Airway epithelial cell (primary cell): ENCODE data around the gene ANKZF1. TPM values are rescaled to one million over a fixed set of nuclear protein-coding genes. Genes with fewer than 3 reads are reported as not detected.

Experiments
- total RNA-seq: library from RNA; depleted of rRNA; stranded (reverse); fragments of >200 nt; gene quantifications from 2 replicates; pipeline ENCODE4 v1.2.3, GENCODE V29; 2015

Gene ANKZF1, protein sequence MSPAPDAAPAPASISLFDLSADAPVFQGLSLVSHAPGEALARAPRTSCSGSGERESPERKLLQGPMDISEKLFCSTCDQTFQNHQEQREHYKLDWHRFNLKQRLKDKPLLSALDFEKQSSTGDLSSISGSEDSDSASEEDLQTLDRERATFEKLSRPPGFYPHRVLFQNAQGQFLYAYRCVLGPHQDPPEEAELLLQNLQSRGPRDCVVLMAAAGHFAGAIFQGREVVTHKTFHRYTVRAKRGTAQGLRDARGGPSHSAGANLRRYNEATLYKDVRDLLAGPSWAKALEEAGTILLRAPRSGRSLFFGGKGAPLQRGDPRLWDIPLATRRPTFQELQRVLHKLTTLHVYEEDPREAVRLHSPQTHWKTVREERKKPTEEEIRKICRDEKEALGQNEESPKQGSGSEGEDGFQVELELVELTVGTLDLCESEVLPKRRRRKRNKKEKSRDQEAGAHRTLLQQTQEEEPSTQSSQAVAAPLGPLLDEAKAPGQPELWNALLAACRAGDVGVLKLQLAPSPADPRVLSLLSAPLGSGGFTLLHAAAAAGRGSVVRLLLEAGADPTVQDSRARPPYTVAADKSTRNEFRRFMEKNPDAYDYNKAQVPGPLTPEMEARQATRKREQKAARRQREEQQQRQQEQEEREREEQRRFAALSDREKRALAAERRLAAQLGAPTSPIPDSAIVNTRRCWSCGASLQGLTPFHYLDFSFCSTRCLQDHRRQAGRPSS
- total RNA-seq, result 22.5 and 24.5 TPM in 2 replicates

DNA sequence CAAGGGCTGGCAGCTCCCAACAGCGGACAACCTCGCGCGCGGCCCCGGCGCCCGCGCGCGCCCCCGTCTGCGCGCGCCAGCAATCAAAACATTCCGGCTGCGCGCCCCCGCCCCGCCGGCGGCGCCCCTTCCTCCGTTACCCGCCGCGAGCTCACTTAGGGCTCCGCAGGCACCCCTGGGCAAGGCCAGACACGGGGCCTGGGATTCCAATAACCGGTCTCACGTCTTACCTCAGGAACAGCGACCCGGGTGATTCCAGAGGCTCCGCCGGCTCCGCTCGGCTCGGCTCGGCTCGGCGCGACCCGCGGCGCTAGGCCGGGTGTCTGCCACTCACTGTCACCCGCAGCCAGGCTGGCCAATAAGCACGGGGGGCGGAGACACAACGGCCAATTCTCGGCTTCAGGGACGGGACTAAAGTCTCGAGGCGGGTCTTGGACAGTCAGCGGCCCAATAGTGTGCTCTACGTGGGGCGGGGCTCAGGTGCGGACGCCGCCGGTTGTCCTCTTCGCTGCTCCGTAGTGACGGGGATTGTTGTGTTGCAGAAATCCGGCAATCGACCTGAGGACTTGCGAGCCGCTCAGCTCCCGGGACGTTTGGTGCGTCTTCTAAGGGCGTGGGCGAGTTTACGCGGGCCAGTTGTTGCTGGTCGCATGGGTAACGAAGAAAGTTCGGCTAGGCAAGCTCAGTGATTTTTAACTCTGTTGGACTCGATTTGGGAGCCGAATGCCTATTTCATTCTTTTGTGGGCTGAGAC is at the start of gene ANKZF1, which contains the start of gene ATG9A:
ANKZF1 (plus strand) TSS at position 502 of the 754 bp plus-strand sequence. CDS start 452 bp downstream, outside the sequence.
ATG9A (minus strand) TSS at position 332 of the 754 bp plus-strand sequence. CDS start 1,612 bp downstream, outside the sequence.

GRCh38 chr2:219206328-219207133 is 23.1 kb upstream of the ANKZF1 start, which contains the start of gene ZFAND2B:
TSS of gene ZFAND2B (plus strand) at chr2:219206782. CDS start at chr2:219206988, 206 bp downstream.

GRCh38 chr2:219218732-219219701 is 10.6 kb upstream of the ANKZF1 start, which contains the start of gene ABCB6:
TSS of gene ABCB6 (minus strand) at chr2:219218958. CDS start at chr2:219218673, 285 bp downstream.

GRCh38 chr2:219245148-219245898 is 15.7 kb downstream of the ANKZF1 start, which contains the start of the genes GLB1L and STK16:
TSS of gene GLB1L (minus strand) at chr2:219245444. CDS start at chr2:219243573, 1,871 bp downstream.
TSS of gene STK16 (plus strand) at chr2:219245479. CDS start at chr2:219246000, 521 bp downstream.

DNA sequence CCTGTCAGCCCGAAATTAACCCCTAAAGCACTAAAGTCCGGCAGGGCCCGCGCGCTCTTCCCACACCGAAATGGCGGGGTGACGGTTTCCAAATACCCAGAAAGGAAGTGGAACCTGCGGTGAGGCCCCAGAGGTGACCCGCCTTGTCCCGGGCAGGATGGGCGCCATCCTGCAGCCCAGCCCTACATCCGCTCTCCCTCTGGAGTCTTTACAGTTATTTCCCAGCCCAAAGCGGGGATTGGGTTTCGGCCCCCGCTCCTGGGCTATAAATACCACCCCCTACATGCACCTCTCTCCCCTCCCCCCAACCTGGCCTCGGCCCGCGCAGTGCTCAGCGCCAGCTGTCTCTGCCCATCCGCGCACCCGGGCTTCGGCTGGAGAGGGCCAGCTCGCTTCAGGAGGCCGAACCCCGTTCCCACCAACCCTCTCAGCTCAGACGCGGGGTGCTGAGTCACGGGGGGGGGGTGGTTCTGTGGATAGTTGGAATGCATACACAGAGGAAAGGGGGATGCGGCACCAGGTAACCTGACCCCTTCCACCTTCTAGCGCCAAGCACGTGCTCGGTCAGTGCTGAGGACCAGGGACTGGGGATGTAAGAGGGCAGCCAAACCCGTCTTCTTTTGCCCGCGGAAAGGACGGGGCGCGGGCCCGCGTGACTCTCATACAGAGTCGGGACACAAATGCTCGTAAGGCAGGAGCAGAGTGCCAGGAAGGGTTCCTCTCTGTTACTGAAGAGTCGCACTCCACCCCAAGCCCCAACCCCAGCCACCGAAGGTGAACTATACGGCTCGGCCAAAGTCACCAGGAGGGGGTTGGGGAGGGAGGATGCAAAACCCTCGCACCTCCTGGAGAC is 23.5 kb downstream of the ANKZF1 start, which contains the start of gene TUBA4B:
TUBA4B (plus strand) TSS at position 344 of the 853 bp plus-strand sequence; CDS start at position 509, 165 bp downstream.

GRCh38 chr2:219253753-219254589 is 24.4 kb downstream of the ANKZF1 start, which contains the start of gene TUBA4A:
TSS of gene TUBA4A (minus strand) at chr2:219253918. CDS start at chr2:219253858, 60 bp downstream.

GRCh38 chr2:219279151-219279915 is 49.7 kb downstream of the ANKZF1 start, which contains the start of gene DNAJB2:
TSS of gene DNAJB2 (plus strand) at chr2:219279366. CDS start at chr2:219279834, 468 bp downstream.

Other genes starting within 250 kb of the ANKZF1 start
- gene FEV, start 244.6 kb upstream of the ANKZF1 start, total RNA-seq, result not detected in 2 replicates
- not detected in 2 replicates for gene CRYBA2, start 236.4 kb upstream of the ANKZF1 start, total RNA-seq
- not detected in 2 replicates for gene CFAP65, start 188.3 kb upstream of the ANKZF1 start, total RNA-seq
- gene IHH, start 168.9 kb upstream of the ANKZF1 start, total RNA-seq, result not detected in 2 replicates
- gene NHEJ1, start 69.0 kb upstream of the ANKZF1 start, total RNA-seq, result 12.4 and 12.6 TPM in 2 replicates
- 0.21 and 0.28 TPM in 2 replicates for gene SLC23A3, start 59.8 kb upstream of the ANKZF1 start, total RNA-seq
- 42.9 and 50.6 TPM in 2 replicates for gene CNPPD1, start 52.9 kb upstream of the ANKZF1 start, total RNA-seq
- gene RETREG2, start 51.5 kb upstream of the ANKZF1 start, total RNA-seq, result 34.1 and 43.3 TPM in 2 replicates
- 23.5 and 31.5 TPM in 2 replicates for gene ZFAND2B, start 23.0 kb upstream of the ANKZF1 start, total RNA-seq
- 23.6 and 25.6 TPM in 2 replicates for gene ABCB6, start 10.8 kb upstream of the ANKZF1 start, total RNA-seq
- 38.8 and 51.2 TPM in 2 replicates for gene ATG9A, start 170 bp upstream of the ANKZF1 start, total RNA-seq
- gene GLB1L, start 15.6 kb downstream of the ANKZF1 start, total RNA-seq, result 5.9 and 7.4 TPM in 2 replicates
- gene STK16, start 15.7 kb downstream of the ANKZF1 start, total RNA-seq, result 9.9 and 10.2 TPM in 2 replicates
- gene TUBA4B, start 23.4 kb downstream of the ANKZF1 start, total RNA-seq, result not detected in 2 replicates
- gene TUBA4A, start 24.1 kb downstream of the ANKZF1 start, total RNA-seq, result 330 and 647 TPM in 2 replicates
- 42.6 and 50.6 TPM in 2 replicates for gene DNAJB2, start 49.6 kb downstream of the ANKZF1 start, total RNA-seq
- gene PTPRN, start 79.6 kb downstream of the ANKZF1 start, total RNA-seq, result 0.49 TPM in 1 of 2 replicates, not detected in the other
- gene RESP18, start 102.9 kb downstream of the ANKZF1 start, total RNA-seq, result not detected in 2 replicates
- gene DNPEP, start 158.1 kb downstream of the ANKZF1 start, total RNA-seq, result 35.7 and 41.8 TPM in 2 replicates
- gene DES, start 188.6 kb downstream of the ANKZF1 start, total RNA-seq, result not detected in 2 replicates
- 7.5 and 9.0 TPM in 2 replicates for gene SPEG, start 205.0 kb downstream of the ANKZF1 start, total RNA-seq